ENCODE results near the gene RCC1.
"Not testable (repeated sequence)": the region's sequence is repeated elsewhere in the genome, so short reads cannot be mapped to it uniquely, and the experiment has no call there.

Gene RCC1

DNA sequence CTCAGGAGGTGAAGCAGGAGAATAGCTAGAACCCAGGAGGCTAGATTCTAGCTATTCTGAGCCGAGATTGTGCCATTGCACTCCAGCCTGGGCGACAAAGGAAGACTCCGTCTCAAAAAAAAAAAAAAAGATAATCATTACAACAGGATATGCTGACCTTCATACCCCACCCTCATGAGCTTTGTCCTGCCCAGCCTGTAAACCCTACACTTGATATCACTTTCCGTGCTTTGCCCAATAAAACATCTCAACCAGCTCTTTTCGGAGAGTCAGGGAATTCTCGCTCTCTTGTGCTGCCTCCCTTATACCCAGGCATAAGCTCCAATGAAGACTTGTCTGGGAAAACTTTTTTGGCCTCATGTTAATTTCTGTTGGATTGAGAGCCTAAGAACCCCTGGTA lies 45.5 kb downstream of the RCC1 start:
- DNase-seq (ENCODE audit: low read depth): no peak

GRCh38 chr1:28552758-28553663 lies 47.2 kb downstream of the RCC1 start, which contains the start of gene TRNAU1AP:
Gene TRNAU1AP, plus strand, starts transcription at chr1:28553085. Its CDS starts 26 bp downstream, at chr1:28553111.
- peak; percentile 89 for DNase-seq (ENCODE audit: low read depth)

GRCh38 chr1:28560886-28561285 lies 55.0 kb downstream of the RCC1 start:
- no peak for DNase-seq (ENCODE audit: low read depth)

GRCh38 chr1:28564310-28564709 lies 58.5 kb downstream of the RCC1 start:
- DNase-seq (ENCODE audit: low read depth): no peak

DNA sequence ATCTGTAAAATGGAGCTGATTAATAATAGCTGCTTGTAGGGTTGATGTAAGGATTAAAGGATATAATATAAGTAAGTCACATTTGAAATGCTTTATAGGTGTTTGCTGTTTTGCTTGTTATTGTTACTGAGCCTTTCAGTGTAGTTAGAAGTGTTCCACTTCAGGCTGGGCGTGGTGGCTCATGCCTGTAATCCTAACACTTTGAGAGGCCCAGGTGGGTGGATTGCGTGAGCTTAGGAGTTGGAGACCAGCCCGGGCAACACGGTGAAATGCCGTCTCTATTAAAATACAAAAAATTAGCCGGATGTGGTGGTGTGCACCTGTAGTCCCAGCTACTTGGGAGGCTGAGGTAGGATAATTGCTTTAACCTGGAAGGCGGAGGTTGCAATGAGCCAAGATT lies 59.2 kb downstream of the RCC1 start:
- no peak for DNase-seq (ENCODE audit: low read depth)

GRCh38 chr1:28565726-28566125 lies 59.9 kb downstream of the RCC1 start:
- no peak for DNase-seq (ENCODE audit: low read depth)

- no peak for DNase-seq (ENCODE audit: low read depth)
Measured at GRCh38 chr1:28566931-28567330, 61.1 kb downstream of the RCC1 start.

DNA sequence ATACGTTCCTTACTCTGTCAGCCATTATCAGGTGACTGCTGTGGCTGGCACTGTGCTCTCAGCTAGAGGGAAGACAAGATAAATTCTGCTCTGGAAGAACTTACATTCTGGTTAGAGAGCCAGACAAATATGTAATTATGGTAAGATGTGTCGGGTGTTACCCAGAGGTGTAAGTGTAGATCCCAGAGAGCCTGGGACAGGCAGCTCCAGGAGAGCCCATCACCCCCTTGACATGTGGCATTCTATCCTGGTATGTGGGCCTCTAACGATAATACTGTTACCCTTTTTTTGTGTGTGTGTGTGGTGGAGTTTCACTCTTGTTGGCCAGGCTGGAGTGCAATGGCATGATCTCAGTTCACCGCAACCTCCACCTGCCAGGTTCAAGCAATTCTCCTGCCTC lies 66.1 kb downstream of the RCC1 start:
- no peak for DNase-seq (ENCODE audit: low read depth)

DNA sequence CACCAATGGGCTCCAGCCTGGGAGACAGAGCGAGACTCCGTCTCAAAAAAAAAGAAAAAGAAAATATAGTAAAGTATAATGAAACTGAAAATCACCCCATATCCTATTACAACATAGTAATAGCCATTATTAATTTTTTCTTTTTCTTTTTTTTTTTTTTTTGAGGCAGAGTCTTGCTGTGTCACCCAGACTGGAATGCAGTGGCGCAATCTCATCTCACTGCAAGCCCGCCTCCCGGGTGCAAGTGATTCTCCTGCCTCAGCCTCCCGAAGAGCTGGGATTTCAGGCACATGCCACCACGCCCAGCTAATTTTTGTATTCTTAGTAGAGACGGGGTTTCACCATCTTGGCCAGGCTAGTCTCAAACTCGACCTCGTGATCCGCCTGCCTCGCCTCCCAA lies 67.0 kb downstream of the RCC1 start:
- DNase-seq (ENCODE audit: low read depth): not testable (repeated sequence)

GRCh38 chr1:28573564-28573963 lies 67.7 kb downstream of the RCC1 start:
- no peak for DNase-seq (ENCODE audit: low read depth)

- no peak for DNase-seq (ENCODE audit: low read depth)
Measured at GRCh38 chr1:28577052-28577678, 71.3 kb downstream of the RCC1 start.

GRCh38 chr1:28577738-28578536 lies 72.1 kb downstream of the RCC1 start:
- DNase-seq (ENCODE audit: low read depth): no peak

- DNase-seq (ENCODE audit: low read depth): no peak
Measured at GRCh38 chr1:28578696-28579218, 72.9 kb downstream of the RCC1 start.

DNA sequence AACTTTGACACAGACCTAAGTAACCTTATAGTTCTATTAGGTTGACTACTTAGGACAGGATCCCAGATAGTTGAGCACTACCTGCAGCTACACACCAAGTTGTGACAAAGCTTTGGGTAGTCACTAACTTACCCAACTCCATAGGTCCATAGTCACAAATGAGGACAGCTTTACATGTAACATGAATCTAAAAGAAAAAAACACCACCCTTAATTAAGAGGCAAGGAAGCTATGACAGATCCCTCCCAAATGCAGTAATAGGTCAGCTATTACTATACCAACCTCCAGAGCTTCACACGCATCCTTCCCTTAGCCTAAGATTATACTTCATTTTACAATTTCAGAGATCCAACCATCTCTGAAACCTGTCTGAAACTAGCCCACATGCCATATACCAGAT lies 73.6 kb downstream of the RCC1 start:
- DNase-seq (ENCODE audit: low read depth): no peak

DNA sequence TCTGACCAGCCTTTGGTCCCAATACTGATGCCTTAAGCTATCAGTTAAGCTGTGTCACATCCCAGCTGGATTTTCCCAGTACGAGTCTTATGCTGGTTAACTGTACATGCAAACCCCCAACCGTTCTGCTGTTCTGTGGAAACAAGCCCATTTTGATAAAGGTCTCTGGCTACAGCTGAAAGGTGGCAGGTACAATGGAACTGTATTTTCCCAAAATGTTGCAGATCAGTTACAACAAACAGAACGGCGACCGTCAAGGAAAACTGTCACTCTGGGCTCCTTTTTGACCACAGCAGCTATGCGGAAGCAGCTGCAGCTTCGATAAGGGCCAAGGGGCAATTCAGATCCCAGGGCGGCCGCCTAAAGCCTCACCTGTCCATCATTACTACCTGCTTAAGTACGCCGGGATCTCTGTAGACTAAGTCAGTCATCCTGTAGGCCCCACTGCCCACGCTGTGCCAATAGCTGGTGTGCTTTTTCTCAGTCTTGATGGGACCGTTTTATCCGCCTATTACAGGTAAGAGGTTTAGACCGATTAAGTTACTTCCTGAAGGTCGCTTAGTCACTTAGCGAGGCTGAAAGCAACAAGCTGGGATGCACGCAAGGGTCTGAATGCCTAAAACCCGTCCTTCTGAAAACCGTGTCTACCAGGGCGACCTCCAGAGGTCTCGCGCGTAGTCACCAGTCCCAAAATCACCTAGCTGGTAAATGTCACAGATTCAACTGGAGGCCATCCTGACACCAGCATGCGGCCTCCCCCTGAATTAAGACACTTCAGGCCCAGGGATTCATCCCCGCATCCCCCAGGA lies 75.1 kb downstream of the RCC1 start:
- DNase-seq (ENCODE audit: low read depth): no peak

- DNase-seq (ENCODE audit: low read depth): peak; percentile 89
Measured at GRCh38 chr1:28581531-28582247, 75.8 kb downstream of the RCC1 start.

GRCh38 chr1:28582248-28582615 lies 76.4 kb downstream of the RCC1 start:
- no peak for DNase-seq (ENCODE audit: low read depth)

- not testable (repeated sequence) for DNase-seq (ENCODE audit: low read depth)
Measured at GRCh38 chr1:28586585-28587391, 80.9 kb downstream of the RCC1 start.
